ENCODE measurements around the gene NUDT3.
"Not testable (repeated sequence)": the region's sequence is repeated elsewhere in the genome, so short reads cannot be mapped to it uniquely, and the experiment has no call there.

The NUDT3 gene

GRCh38 chr6:34340906-34341480, 51.5 kb downstream of the NUDT3 start:
- no peak for DNase-seq

- DNase-seq, result no peak
These were observed 52.1 kb downstream of the NUDT3 start for GRCh38 chr6:34340394-34340793.

GRCh38 chr6:34339971-34340370, 52.5 kb downstream of the NUDT3 start:
- no peak for DNase-seq

GRCh38 chr6:34339432-34339831, 53.0 kb downstream of the NUDT3 start:
- no peak for DNase-seq

- DNase-seq, result no peak
These were observed 53.7 kb downstream of the NUDT3 start for GRCh38 chr6:34338811-34339210.

- no peak for DNase-seq
These were observed 54.1 kb downstream of the NUDT3 start for GRCh38 chr6:34338377-34338776.

- no peak for DNase-seq
These were observed 57.6 kb downstream of the NUDT3 start for GRCh38 chr6:34334796-34335416.

GRCh38 chr6:34333858-34334257, 58.6 kb downstream of the NUDT3 start:
- DNase-seq, result no peak

- DNase-seq, result no peak
These were observed 59.9 kb downstream of the NUDT3 start for GRCh38 chr6:34332251-34333198.

- DNase-seq, result no peak
These were observed 61.0 kb downstream of the NUDT3 start for GRCh38 chr6:34331371-34332050.

GRCh38 chr6:34329814-34330213, 62.7 kb downstream of the NUDT3 start:
- DNase-seq, result not testable (repeated sequence)

- no peak for DNase-seq
These were observed 63.5 kb downstream of the NUDT3 start for GRCh38 chr6:34328969-34329368.

- not testable (repeated sequence) for DNase-seq
These were observed 64.9 kb downstream of the NUDT3 start for GRCh38 chr6:34327313-34328205.

GRCh38 chr6:34325633-34326032, 66.8 kb downstream of the NUDT3 start:
- no peak for DNase-seq

- no peak for DNase-seq
These were observed 67.6 kb downstream of the NUDT3 start for GRCh38 chr6:34324738-34325444.

GRCh38 chr6:34324221-34324620, 68.2 kb downstream of the NUDT3 start:
- DNase-seq, result not testable (repeated sequence)

- DNase-seq, result no peak
These were observed 69.2 kb downstream of the NUDT3 start for GRCh38 chr6:34323300-34323699.

GRCh38 chr6:34322732-34323131, 69.7 kb downstream of the NUDT3 start:
- no peak for DNase-seq

- no peak for DNase-seq
These were observed 70.6 kb downstream of the NUDT3 start for GRCh38 chr6:34321821-34322220.

- no peak for DNase-seq
These were observed 73.0 kb downstream of the NUDT3 start for GRCh38 chr6:34319471-34319885.
